Glutamatergic neuron (in vitro differentiated cells): ENCODE data around the gene ZNF20. TPM values are rescaled to one million over a fixed set of nuclear protein-coding genes. Genes with fewer than 3 reads are reported as not detected.

Source experiments
- DNase-seq: peaks from one replicate; pipeline ENCODE4 v3.0.0; 2022
- H3K27ac Mint-ChIP-seq: one replicate; pipeline ENCODE4 v1.8.0; 2020; ENCODE audit warnings: mild to moderate bottlenecking, mixed read lengths, inconsistent platforms; ENCODE audit not compliant: unreplicated experiment
- H3K27me3 Mint-ChIP-seq: one replicate; pipeline ENCODE4 v1.8.0; 2020; ENCODE audit warnings: mild to moderate bottlenecking, moderate library complexity, mixed read lengths, inconsistent platforms; ENCODE audit not compliant: unreplicated experiment
- H3K36me3 Mint-ChIP-seq: one replicate; pipeline ENCODE4 v1.8.0; 2020; ENCODE audit warnings: mild to moderate bottlenecking, mixed read lengths, inconsistent platforms; ENCODE audit not compliant: unreplicated experiment
- H3K4me1 Mint-ChIP-seq: one replicate; pipeline ENCODE4 v1.8.0; 2020; ENCODE audit warnings: mild to moderate bottlenecking, low read depth, mixed read lengths, inconsistent platforms; ENCODE audit not compliant: unreplicated experiment
- H3K4me3 Mint-ChIP-seq: one replicate; pipeline ENCODE4 v1.8.0; 2020; ENCODE audit warnings: mild to moderate bottlenecking, mixed read lengths, inconsistent platforms; ENCODE audit not compliant: unreplicated experiment
- H3K9me3 Mint-ChIP-seq: one replicate; pipeline ENCODE4 v1.8.0; 2020; ENCODE audit warnings: mild to moderate bottlenecking, moderate library complexity, mixed read lengths, inconsistent platforms; ENCODE audit not compliant: unreplicated experiment
- total RNA-seq: library from RNA; stranded (reverse); fragmentation: NEBNext Ultra II Directional; extraction: Animal tissue kit (Norgen Biotek cat#: 25700); gene quantifications from one replicate; pipeline ENCODE4 v1.2.1, GENCODE V29; 2021; ENCODE audit not compliant: unreplicated experiment
- TF ChIP-seq, protein P1 (sequence below): fragments of 200-600 bp; sonication (generic); IDR thresholded peaks from one replicate; pipeline ENCODE4 v1.5.0; 2021; ENCODE audit not compliant: partially characterized antibody, unreplicated experiment

ZNF20 gene
- total RNA-seq, 1 donor from 2014 or later, result 8.1 TPM

DNA sequence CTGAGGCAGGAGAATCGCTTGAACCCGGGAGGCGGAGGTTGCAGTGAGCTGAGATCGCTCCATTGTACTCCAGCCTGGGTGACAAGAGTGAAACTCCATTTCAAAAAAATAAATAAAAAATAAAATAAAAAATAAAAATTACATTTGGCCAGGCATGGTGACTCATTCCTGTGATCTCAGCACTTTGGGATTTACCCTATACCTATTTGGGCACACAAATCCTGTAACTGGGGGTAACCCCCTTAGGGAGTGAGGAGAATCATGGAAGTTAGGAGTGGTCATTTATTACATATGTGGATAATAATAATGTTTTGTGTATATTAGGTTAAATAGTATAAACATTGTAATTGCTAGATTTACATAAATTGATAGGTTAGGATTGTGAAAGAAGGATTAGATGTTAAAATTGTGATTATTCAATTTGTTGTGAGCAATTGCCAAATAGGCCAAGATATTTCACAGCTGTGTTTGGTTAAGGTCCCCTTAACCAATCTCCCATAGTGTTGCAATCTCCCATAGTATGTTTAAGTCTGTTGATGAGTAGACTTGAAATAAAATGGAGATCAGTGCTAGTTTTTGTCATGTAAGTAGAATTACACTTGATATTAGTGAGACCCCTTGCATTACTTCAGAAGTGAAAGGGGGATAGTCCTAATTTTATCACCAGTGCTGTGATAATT, 44.9 kb downstream of the ZNF20 start:
- no peak for DNase-seq
- peaks cover 2% of the 10 kb centered on the region for H3K4me1 Mint-ChIP-seq
- no peak overlapping the region for H3K27ac Mint-ChIP-seq
- TF ChIP-seq, protein P1, sequence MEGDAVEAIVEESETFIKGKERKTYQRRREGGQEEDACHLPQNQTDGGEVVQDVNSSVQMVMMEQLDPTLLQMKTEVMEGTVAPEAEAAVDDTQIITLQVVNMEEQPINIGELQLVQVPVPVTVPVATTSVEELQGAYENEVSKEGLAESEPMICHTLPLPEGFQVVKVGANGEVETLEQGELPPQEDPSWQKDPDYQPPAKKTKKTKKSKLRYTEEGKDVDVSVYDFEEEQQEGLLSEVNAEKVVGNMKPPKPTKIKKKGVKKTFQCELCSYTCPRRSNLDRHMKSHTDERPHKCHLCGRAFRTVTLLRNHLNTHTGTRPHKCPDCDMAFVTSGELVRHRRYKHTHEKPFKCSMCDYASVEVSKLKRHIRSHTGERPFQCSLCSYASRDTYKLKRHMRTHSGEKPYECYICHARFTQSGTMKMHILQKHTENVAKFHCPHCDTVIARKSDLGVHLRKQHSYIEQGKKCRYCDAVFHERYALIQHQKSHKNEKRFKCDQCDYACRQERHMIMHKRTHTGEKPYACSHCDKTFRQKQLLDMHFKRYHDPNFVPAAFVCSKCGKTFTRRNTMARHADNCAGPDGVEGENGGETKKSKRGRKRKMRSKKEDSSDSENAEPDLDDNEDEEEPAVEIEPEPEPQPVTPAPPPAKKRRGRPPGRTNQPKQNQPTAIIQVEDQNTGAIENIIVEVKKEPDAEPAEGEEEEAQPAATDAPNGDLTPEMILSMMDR, result no peak
- no peak overlapping the region for H3K4me3 Mint-ChIP-seq
- peaks cover 5% of the 10 kb centered on the region for H3K9me3 Mint-ChIP-seq
- H3K36me3 Mint-ChIP-seq, result peaks cover 17% of the 10 kb centered on the region
- H3K27me3 Mint-ChIP-seq, result no peaks in the 10 kb centered on the region

DNA sequence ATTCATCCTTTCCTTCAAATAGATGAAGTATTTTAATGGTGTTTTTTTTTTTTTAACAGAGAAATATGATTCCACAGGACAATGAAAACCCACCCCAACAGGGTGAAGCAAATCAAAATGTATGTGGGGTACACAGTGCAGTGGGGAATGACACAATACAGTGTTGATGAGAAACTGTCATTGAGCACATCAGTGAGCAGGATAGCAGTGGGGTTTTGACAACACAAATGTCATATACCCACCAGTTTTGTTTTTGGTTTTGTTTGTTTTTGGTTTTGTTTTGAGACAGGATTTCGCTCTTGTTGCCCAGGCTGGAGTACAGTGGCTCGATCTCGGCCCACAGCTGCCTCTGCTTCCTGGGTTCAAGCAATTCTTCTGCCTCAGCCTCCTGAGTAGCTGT, 46.4 kb downstream of the ZNF20 start:
- Mint-ChIP-seq H3K36me3 (peaks cover 9% of the 10 kb centered on the region), H3K4me3 (no peak overlapping the region), H3K9me3 (peaks cover 5% of the 10 kb centered on the region), H3K27me3 (no peaks in the 10 kb centered on the region), H3K27ac (no peak overlapping the region), H3K4me1 (peaks cover 2% of the 10 kb centered on the region)
- no peak for DNase-seq
- TF ChIP-seq, protein P1, result no peak

DNA sequence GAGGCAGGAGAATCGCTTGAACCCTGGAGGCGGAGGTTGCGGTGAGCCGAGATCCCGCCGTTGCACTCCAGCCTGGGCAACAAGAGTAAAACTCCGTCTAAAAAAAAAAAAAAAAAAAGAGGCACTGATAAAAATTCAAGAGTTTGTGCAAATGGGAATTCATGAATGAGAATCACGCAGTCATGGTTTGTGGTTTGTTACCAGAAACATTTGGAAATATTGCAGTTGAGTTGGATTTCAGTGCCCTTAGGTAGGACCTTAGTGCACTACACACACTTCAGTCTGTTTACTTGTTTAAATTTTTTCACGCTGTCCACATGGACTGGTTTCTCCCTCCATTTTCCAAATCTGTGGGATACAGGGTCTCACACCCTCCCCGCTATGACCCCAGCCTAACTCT, 47.2 kb downstream of the ZNF20 start:
- no peaks in the 10 kb centered on the region for H3K27me3 Mint-ChIP-seq
- peaks cover 6% of the 10 kb centered on the region for H3K36me3 Mint-ChIP-seq
- H3K9me3 Mint-ChIP-seq, result peaks cover 3% of the 10 kb centered on the region
- peak overlapping the region; percentile 86 for H3K4me3 Mint-ChIP-seq
- H3K27ac Mint-ChIP-seq, result no peak overlapping the region
- DNase-seq, result no peak
- TF ChIP-seq, protein P1, result no peak
- H3K4me1 Mint-ChIP-seq, result peaks cover 2% of the 10 kb centered on the region

DNA sequence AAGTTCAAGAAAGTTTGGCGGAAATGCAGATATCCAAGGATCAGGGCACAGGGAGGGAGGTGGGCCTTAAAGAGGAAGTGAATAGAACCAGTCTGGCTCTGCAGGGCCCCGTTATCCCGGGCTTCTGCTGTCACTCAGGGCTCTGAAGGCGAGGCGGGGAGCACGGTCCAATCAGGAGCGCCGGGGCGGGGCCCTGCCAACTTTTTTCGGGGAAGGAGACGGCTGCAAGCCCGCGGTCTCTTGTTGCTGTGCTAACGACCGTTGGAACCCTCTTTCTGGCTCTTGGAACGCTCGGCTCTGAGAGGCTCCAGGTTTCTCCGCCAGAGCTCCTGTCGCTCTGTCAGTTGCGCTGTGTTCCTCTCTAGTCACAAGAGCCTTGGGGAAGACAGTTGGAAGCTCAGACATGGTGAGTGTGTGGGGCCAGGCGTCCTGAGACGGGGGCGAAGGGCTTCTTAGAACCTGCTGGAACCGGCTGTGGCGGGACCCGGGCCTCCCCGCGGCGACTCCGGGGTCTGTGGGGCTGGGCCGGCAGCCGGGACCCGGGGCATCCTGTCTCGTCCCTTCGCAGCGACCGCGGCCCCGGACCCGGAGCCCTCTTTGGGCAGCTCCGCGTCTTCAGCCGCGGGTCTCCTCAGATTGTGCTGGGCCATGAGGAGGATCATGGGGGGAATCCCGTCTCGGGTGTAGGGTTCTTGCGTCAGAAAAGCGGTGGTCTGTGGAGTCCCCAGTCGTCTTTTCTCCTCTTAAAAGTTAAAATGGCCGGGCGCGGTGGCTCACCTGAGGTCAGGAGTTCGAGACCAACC, 47.9 kb downstream of the ZNF20 start:
- Mint-ChIP-seq H3K36me3 (peaks cover 4% of the 10 kb centered on the region), H3K27me3 (no peaks in the 10 kb centered on the region), H3K9me3 (peaks cover 2% of the 10 kb centered on the region), H3K4me3 (peak overlapping the region; percentile 86), H3K27ac (no peak overlapping the region), H3K4me1 (peaks cover 2% of the 10 kb centered on the region)
- peak; percentile 82 for DNase-seq
- TF ChIP-seq, protein P1, result no peak

DNA sequence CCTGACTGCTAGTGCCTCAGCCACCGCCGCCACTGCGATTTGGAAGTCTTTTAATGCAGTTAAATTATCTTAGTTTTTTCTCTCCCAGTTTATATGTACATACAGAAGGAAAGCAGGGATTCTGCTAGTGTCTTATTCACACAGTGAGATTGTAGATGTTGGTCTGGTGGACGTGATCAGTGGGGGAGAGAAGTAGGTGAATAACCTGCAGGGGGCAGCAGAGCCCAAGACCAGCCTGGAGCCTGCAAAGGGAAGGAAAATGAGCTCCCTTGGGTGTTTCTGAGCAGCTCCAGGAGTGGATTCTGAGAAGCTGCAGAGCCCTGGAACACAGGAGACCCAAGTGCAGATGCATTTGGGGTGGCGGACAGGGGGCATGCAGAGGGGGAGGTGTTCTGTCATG, 49.3 kb downstream of the ZNF20 start:
- no peaks in the 10 kb centered on the region for H3K27me3 Mint-ChIP-seq
- H3K9me3 Mint-ChIP-seq, result peaks cover 2% of the 10 kb centered on the region
- H3K4me1 Mint-ChIP-seq, result peaks cover 2% of the 10 kb centered on the region
- peak; percentile 82 for DNase-seq
- TF ChIP-seq, protein P1, result peak; percentile 73
- H3K36me3 Mint-ChIP-seq, result peaks cover 4% of the 10 kb centered on the region
- H3K27ac Mint-ChIP-seq, result no peak overlapping the region
- H3K4me3 Mint-ChIP-seq, result no peak overlapping the region
